NCI-H2196 treated with DMSO at 0.1 percent for 48 hours (cell line): Measurements from ENCODE around the gene ZC3H13.

Source experiments
- DNase-seq: peaks from one replicate; lab custom pipeline; 2025; ENCODE audit not compliant: unreplicated experiment; lab: John Stamatoyannopoulos, UW

The ZC3H13 gene, protein sequence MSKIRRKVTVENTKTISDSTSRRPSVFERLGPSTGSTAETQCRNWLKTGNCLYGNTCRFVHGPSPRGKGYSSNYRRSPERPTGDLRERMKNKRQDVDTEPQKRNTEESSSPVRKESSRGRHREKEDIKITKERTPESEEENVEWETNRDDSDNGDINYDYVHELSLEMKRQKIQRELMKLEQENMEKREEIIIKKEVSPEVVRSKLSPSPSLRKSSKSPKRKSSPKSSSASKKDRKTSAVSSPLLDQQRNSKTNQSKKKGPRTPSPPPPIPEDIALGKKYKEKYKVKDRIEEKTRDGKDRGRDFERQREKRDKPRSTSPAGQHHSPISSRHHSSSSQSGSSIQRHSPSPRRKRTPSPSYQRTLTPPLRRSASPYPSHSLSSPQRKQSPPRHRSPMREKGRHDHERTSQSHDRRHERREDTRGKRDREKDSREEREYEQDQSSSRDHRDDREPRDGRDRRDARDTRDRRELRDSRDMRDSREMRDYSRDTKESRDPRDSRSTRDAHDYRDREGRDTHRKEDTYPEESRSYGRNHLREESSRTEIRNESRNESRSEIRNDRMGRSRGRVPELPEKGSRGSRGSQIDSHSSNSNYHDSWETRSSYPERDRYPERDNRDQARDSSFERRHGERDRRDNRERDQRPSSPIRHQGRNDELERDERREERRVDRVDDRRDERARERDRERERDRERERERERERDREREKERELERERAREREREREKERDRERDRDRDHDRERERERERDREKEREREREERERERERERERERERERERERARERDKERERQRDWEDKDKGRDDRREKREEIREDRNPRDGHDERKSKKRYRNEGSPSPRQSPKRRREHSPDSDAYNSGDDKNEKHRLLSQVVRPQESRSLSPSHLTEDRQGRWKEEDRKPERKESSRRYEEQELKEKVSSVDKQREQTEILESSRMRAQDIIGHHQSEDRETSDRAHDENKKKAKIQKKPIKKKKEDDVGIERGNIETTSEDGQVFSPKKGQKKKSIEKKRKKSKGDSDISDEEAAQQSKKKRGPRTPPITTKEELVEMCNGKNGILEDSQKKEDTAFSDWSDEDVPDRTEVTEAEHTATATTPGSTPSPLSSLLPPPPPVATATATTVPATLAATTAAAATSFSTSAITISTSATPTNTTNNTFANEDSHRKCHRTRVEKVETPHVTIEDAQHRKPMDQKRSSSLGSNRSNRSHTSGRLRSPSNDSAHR (N-terminal part only)

DNA sequence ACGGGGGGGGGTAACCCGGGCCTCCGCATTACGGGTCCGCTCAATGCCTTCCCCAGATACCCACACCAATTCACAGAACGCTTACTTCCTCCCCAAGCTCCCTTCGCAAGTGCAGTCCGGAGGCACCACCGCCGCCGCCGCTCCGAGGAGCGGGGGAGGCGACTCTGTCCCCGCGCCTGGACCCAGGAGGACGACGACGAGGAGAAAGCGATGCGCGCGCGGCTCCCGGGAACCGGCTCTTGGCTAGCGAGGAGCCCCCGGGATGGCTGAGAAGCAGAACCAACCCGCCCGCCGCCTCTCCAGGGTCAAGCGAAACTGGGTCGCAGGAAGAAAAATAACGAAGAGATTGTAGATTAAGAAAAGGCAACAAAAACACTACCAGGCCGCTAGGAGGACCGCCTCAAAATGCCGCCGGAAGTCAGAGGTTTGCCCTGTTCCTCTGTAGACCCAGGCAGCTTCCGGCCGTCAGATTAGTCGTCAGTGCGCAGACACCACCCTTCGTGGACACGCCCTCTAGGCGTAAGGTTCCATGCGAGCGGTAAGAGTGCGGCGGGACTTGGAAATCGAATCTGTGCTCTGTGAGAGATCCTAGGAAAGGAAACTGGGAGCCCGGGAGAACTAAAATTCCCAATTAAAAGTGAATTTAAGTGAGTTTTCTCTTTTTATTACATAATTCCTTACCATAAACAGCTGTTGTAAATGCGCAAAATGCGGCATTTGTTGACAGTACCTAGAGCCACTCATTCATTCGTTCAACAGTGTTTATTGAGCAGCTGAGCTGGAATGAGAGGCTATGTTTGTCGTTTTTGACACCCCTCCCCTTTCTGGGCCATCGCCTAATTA lies at the start of gene ZC3H13:
ZC3H13 (minus strand) TSS at position 428 of the 843 bp plus-strand sequence. CDS start 7,239 bp downstream, outside the sequence.
- DNase-seq, result peak; percentile 71

DNA sequence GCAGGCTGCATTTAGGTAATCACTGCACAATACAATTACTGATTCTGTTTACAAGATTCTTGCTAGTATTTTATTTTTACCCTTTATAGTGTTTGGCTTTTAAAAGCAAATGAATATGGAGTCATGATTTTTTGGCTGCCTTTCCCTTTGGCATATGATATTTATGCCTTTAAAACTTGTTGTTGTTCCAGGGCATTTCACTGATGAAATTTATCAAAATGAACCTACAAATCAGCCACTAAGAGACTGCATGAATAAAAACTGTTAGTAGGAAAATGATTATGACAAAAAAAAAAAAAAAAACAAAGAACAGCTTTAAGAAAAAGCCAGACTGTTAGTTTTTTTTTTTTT lies 49.7 kb upstream of the ZC3H13 start:
- DNase-seq, result no peak

DNA sequence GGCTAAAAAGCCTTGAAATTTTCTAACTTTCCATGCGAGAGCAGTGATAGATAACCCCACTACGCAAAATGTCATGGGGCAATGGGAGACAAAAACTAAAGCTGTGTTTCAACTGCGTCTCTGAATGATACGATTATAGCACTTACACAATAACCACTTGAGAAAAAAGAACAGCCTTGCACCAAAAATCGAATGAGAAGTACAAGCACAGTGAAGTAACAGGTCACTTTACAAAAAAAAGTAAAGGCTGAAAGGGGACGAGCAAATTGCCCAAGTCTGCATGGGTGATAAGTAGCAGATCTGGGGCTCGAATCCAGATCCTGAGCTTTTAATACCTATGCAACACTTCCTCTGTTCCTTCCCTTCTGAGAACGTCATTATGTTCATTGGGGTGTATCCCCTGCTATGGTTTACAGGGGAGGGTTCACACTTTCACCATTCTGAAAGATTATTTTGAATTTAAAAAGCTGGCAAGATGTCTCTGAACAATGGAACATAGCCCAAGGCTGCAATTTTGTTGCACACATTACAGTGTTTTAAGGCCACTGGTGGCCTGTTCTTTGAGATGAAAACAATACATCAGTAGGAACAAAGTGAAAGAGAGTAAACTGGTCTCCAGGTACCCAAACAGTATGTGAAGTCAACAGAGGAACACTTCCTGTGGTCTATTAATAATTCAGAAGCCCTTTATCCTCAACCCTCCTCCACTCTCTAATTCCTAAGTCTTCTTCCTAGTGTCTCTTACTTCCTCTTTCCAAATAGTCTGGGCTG lies 49.1 kb upstream of the ZC3H13 start:
- DNase-seq, result no peak

DNA sequence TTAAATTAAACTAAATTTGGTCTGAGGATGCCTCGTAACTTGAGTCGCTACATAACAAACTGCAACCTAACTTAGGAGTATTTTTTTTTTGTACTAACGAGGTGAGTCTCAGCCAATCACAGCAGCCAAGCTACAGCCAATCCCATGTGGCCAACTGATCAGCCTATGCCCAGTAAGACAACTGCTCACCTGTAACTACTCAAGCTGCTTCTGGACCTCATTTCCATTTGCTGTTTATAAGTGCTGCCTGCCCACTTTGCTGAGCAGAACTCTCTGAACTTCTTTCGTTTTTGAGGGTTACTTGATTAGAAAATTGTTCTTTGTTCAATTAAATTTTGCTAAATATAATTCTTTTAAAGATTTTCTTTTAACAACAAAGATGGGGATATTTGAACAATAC lies 48.5 kb upstream of the ZC3H13 start:
- no peak for DNase-seq

DNA sequence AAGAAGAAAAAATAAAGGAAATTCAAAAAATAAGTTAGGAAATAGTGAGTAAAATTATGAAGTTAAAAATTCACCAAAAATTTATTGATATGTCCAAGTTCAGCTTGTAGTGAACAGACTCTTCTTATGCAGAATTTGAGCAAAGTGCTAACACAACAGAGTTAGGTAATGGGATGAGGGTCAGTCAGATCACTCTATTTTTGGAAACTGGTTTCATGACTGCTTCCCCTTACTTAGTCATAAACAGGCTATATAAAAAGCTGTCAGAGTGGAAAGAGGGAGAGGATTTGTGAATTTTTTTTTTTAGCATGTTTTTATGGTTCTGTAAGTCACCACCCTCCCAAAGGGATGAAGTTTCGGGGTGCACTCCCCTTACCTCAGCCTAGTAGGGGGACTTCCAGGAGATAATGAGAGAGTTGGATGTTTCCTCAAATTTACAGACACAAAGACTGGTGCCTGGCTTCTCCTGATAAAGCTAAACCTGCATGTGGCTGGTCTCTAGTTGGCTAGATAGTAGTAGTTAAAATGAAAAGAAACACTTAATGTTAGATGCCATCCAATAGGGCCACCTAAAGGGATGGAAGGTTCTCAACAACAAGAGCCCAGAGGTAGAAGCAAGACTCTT lies 47.8 kb upstream of the ZC3H13 start:
- DNase-seq, result no peak

DNA sequence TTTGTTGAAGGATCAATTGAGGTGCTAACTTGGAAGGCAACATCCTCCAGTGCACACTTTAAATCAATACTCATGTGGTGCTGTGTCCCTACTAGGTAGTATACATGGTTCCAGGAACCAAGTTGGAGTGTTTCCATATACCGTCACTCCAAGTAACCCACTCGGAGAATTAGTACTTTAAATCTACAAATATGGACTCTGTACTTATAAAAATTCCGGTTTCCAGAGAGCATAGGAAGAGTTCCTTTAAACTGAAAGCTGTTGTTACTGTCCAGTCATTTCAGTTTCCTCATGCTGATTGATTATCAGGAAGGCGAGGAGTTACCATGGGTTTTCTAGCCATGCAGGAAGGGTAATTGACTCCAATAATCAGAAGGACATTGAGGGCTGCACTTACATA lies 45.1 kb upstream of the ZC3H13 start:
- no peak for DNase-seq

DNA sequence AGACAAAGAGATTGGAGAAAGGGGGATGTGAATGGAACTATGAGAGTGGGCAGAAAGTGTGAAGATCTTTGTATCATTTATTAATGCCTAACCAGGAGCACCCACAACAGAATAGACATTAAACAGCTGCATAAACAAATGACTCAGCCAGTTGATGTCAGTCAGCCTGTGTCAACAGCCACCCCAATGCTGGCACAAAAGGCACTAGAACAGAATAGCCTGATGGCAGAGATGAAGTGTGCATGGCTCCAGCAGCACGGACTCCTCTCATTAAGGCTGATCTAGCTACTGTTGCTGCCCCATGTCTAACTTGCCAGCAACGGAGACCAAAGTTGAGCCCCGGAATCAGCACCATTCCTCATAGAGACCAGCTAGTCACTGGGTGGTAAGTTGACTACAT lies 44.5 kb upstream of the ZC3H13 start:
- no peak for DNase-seq

DNA sequence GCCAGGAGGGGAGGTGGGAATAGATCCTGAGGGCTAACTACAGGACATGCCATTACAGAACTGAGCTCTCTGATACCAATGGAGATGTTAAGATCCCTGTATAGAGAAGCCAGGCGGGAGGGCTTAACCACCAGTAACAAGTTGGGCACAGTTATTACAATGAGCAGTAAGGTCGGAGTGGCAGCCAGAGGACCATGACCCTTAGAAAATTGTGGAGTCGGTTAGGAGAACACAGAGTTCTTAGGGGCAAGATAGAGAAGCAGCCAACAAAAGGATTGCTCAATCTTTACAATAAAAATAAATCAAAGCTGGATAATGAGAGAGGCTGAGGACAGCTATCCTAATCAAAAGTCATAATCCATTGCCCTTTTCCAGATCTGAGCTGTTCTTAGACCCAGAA lies 41.9 kb upstream of the ZC3H13 start:
- DNase-seq, result no peak

DNA sequence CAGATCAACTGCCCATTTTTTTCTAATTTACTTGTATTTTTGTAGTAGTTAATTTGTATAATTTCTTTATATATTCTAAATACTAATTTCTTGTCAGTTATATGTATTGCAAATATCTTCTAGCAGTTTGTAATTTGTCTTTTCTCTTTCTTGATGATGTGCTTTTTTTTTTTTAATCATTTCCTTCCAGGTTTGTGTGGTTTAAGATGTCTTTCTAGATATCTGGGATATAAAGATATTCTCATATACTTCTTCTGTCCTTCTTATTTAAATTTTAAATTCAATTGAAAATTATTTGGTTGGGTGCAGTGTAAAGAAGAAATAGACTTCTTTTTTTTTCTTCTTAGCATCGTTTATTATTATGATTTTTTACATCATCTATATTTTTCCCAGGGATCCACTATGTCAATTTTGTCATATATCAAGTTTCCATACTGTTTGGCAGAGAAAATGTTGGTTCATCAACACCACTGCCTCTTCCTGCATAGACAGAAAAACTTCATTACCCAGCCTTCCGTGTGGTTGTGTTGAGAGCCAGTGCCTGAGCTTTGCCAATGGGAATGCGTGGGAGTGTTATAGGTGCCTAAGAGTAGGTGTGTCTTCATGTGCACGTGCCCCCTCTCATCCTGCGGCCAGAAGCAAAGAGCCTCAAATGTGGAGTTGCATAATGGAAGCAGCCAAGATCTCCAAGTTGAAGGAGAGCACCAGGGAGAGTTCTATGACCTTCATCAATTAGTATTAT lies 36.4 kb upstream of the ZC3H13 start:
- no peak for DNase-seq

DNA sequence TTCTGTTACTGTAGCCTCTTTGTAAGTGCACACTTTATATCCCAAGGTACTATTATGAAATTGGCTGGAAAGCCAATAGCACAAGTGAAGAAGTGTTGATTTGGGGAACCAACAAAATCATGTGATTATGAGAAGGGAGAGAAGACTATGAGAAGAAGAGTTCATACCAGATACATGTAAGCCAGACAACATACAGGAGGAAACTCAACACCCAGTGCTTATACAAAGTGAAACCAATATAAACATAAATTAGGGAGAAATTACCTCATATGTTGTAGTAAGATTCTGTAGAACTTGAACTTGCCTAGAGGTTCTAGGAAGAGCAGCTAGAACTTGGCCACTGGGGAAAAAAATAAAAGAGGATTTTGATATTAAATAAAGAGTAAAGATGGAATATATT lies 34.9 kb upstream of the ZC3H13 start:
- DNase-seq, result no peak

DNA sequence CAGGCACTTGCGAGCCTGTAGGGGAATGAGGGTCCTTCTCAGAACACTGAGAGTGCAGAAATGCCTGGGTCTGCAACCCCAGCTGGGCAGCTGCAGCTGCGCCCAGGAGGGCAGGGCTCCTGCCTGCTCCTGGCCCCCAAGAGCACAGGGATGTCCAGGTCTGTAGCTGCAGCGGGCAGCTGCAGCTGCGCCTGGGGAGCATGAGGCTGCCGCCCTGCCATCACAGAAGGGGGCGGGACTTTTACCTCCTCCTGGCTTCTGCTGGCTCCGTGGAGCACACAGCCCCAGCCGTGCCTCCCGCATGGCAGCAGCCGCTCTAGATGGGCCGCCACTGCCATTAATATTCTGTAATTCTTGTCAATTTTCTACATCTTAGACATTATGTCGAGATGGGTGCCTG lies 34.4 kb upstream of the ZC3H13 start:
- no peak for DNase-seq

DNA sequence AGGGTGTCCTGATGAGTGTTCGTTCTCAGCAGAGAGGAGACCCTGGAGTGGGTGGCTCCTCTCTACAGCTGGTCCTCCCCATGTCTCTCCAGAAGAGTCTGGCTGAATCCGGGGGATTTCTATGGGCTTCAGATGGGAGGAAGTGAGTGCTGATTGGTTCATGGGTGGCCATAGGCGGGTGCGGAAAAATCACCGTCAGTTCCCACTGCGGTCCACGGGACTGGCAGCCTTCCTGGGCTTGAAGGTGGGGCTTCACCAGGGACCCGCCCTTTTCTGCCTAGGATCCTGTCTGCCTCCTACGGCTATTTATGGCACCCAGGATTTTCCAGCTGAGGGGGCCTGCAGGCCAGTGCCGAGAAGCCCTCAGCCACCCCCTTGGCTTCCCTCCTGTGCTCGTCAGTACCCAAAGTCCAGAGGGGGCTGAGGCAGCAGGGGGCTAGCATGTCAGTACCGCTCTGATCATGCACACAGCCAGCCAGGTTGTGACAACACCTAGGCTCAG lies 33.9 kb upstream of the ZC3H13 start:
- no peak for DNase-seq

DNA sequence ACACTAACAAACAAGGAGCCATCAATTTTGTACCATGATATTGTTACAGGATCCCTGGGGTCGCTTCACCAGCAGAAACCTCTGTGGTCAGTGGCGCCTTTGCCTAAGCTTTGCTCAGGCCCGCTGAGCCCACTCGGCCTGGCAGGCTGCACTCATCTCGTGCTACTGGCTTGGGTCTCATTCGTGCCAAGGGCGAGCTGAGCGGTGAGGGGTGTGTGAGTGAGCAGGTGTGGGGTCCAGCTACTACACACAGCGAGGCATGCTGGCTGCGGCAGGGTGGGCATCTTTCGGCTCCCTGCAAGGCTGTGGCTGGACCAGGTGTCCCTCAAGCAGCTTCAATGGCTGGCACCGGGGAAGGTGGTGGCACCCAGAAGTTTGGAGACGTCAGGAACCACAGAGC lies 33.2 kb upstream of the ZC3H13 start:
- DNase-seq, result no peak

DNA sequence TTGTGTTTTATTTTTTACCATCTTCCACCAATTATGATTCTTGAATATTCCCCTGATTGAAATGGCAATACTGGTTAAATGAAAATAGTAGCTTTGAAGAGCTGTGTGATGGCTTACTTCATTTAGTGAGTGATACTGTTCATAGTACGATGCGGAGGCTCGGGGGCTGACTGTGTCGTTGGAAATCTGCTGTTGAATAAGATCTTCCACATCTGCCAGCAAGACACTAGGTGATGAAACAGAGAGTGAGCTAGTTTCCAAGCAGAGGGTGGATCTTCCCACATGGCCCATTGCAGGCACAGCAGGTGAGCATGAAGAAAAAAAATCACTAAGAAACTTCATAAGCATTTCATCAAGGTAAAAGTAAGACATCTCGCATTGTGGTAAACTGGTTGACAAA lies 29.8 kb upstream of the ZC3H13 start:
- DNase-seq, result no peak

DNA sequence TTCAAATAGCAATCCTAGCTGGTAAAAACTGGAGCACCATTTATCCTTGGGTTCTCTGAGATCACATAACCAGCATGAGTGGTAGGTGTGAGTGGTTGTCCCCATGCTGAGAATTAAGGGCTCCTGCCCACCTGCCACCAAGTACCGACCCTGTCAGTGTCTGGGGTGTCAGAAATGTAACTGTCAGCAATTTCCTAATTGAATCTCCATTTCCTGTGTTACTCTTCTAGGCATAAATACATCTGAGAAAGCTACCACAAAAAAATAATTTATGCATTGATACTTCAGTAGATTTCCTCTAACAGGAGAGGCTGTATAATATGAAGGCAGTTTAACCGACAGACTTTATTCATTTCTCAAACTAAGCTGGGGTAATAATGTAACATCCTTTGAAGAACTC lies 27.2 kb upstream of the ZC3H13 start:
- no peak for DNase-seq

DNA sequence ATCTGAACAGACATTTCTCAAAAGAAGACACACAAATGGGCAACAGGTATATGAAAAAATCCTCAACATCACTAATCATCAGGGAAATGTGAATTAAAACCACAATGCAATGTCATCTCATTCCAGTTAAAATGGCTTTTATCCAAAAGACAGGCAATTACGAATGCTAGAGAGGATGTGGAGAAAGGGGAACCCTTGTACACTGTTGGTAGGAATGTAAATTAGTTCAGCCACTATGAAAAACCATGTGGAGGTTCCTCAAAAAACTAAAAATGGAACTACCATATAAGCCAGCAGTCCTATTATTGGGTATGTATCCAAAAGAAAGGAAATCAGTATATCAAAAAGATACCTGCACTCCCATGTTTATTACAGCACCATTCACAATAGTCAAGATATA lies 24.7 kb upstream of the ZC3H13 start:
- no peak for DNase-seq

DNA sequence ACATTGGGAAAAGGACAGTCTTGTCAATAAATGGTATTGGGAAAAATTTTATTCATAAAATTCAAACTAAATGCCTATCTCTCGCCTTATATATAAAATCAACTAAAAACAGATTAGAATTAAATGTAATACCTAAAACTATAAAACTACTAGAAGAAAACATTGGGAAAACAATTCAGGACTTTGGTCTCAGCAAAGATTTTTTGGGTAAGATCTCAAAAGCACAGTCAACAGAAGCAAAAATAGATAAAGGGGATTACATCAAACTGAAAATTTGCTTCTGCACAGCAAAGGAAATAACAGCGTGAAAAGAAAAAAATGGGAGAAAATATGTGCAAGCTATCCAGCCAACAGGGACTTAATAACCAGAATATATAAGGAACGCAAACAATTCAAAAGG lies 24.3 kb upstream of the ZC3H13 start:
- no peak for DNase-seq

DNA sequence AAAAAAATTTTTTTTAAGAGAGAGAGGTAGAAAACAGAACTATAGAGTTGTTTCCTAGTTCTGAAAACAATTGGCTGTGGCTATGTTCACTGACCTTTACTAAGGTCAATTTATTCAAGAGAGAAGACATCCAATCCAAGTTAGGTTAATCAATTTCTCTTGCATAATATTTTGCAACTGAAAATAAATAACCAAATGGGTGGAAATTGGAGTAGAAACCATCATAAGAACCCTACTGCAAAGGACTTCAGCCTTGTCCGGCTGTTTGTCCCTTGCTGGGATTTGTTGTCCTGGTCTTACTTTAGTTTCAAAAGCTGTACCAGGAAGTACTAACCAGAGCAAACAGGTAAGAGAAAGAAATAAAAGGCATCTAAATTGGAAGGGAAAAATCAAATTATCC lies 23.3 kb upstream of the ZC3H13 start:
- DNase-seq, result no peak
